ENCODE results near the gene LAMC3.

Gene LAMC3

DNA sequence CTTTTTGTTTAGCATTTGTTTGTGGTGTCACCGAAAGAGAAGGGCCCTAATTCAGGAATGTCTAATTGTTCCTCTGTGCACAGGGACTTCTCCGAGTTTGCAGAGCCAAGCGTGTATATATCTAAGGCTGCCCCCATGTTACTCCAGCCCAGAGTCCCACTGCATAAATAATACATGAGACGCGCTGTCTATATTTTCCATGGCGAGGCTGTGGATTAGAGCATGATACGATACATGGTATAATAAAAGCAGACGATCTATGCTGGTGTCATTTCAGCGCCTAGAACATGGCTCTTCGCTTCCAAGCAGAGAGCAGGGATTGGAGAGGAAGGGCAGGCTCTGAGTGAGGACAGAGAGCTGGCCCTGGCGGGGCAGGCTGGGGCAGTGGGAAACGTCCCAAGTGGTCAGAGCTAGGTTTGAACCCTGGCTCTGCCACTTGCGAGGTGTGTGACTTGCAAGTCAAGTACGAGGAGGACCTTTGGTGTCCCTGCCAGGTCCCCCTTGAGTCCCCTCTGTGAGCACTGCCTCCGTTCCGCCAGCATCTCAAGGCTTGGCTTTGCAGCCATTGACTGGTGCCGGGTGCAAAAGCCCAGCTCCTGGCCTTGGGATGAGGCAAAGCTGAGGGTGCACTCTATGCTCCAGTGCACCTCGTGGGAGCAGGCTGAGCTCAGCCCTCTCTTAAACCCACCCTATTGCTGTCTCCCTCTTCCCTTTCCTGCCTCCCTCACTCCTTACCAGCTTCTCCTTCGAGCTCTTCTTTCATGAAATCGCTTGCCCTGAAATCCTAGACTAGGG, 29.2 kb upstream of the LAMC3 start:
- no peak for FAIRE-seq

DNA sequence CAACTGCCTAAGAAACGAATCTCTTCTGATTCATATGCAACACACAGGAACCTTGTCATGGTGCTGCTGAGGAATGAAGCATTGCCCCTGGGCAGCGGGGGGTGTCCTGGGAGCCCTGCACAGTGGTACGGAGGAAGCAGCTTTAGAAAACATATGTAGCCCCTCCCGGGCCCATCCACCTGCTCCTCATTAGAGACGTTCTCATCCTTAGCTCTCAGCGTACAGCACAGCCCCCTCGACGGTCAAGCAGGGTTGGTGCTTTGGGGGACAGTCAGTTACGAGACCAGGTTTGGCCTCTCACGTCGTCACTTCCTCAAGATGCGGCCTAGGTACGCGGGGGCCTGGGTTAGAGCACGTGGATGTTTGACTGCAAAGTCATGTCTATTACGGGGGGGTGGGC, 28.4 kb upstream of the LAMC3 start:
- no peak for FAIRE-seq

DNA sequence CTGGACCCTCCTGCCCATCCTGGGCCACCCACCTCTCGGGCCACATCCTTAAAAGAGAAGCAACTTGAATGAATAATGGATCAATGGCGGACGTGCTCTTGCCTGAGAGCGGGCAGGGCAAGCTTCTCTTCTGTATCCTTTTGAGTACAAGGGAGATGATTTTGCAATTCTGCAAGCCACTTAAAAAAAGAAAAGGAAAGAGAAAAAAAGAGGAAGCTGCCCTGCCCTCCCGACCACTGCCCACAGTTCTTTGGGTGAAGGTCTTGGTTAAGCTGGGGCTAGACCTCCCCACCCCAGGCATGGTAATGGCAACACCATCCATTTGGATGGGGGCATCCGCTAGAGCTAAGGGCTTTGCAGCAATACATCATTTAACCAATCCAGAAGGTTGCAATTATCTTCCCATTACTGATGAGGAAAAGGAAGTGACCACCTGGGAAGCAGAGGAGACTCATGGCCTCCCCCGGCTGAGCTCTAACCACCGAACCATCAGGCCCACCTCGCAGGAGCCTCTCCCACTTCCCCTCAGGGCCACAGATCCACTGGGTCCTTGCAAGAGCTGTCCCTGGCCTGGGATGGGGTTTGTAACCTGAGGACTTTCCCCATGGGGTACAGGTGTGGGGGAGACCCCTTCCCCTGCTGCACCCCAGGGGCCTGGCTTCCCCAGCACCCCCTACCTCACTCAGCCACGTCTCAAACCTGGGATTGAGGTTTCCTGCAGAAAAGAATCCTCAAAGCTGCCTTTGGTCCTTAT, 27.8 kb upstream of the LAMC3 start:
- FAIRE-seq: no peak

DNA sequence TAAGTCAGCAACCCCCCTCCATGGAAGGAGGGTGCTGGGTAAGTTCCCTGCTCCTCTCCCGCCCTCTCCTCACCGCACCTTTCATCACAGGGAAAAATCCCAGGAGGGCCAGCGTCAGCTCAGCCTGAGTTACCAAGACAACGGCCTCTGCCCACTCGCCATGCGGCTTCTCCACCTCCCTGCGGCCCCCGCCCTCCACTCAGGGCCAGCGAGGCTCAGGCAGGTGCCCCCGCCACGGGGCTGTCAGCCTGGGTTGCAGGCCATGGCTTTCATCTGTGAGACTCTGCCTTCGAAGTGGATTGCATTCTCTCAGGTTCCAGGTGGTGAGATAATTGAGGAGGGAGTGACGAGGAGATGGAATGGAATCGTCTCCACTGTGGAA, 27.2 kb upstream of the LAMC3 start:
- FAIRE-seq: no peak

DNA sequence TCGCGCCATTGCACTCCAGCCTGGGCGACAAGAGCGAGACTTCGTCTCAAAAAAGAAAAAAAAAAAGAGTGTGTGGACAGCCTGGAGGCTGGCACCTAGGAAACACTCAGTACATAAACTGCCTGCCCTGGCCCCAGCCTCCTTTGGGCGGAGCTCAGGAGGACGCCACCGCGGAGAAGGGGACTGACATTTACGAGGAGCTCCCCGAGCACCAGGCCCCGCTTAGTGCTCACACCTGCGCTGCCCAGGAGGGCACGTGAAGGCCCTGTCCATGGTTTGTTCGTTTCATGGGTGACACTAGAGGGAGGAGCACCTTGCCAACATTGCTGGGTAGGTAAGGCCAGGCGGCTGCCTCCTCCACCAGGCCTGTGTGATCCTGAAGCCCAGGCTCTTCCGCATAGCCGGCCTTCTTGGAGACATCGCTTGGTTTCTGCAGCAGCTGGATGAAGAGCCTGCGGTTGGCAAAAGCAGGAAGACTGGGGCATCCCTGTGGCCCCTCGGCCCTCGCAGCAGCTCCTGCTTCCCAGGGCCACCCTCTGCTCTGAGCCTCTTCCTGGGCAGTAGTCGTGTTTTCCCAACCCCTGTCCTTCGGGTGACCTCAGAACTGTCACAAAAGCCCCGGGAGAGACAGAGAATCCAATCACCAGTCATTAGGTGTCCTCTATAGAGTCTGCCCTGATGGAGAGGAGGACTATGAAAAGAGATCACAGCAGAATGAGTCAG, 26.2 kb upstream of the LAMC3 start:
- no peak for FAIRE-seq

DNA sequence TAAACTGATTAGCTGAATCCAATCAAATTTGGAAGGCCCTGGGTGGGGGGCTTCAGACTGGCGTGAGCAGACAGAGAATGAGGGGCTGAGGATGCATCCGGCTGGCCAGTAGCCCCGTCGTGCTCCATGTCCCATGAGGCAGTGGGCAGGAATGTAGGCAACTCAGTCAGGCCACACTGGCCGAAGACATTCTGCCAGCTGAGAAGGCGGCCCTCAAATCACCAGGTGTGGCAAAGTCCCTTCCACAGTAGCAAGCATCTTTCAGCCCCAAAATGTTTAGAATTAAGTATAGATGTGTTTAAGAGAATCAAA, 25.7 kb upstream of the LAMC3 start:
- no peak for FAIRE-seq

DNA sequence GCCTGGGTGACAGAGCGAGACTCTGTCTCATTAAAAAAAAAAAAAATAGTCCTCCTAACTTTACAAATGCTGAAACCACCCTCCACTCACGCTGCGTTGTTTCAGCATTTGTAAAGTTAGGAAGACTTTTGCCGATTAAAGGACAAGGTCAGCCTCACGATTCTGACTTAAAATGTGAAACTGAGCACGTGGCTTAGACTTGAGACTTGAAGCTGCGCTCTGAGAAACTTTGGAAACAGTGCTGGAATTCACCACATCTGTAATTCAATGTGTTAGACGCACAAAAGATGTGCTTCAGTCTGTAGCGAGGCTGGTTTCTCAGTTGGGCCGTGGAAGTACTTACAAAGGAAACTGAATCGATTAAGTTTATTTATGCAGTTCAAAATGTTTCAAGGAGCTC, 25.0 kb upstream of the LAMC3 start:
- FAIRE-seq: no peak

DNA sequence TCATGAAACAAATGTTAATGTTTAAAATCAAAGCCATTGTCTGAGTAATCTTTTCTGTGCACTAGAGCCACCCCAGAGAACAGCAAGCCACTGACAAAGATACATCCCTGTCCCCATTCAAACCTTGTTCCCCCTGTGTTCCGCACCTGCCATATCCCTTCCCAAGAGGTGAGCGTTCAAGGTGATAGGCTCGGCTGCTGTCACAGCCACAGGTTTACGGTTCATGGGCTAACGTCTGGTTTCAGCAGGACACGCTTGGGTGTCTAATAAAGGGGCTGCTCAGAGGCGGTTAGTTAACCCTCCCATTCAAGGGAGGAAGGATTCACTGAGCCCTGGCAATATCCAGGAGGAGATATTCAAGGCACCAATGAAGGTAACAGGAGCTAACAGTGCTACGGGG, 24.5 kb upstream of the LAMC3 start:
- no peak for FAIRE-seq

DNA sequence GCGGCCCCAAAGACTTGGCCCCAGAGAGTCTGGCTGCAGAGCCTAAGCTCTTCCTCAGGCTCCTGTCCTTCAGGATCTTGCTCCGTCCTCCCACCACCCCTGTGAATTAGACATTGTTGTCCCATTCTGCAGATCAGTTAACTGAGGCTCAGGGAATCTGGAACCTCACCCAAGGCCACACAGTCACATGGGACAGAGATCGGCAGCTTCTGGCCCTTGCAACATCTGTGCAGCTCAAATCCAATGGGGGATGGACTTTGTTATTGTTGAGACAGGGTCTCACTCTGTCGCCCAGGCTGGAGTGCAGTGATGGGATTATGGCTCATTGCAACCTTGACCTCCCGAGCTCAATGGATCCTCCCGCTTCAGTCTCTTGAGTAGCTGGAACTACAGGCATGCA, 23.9 kb upstream of the LAMC3 start:
- no peak for FAIRE-seq

DNA sequence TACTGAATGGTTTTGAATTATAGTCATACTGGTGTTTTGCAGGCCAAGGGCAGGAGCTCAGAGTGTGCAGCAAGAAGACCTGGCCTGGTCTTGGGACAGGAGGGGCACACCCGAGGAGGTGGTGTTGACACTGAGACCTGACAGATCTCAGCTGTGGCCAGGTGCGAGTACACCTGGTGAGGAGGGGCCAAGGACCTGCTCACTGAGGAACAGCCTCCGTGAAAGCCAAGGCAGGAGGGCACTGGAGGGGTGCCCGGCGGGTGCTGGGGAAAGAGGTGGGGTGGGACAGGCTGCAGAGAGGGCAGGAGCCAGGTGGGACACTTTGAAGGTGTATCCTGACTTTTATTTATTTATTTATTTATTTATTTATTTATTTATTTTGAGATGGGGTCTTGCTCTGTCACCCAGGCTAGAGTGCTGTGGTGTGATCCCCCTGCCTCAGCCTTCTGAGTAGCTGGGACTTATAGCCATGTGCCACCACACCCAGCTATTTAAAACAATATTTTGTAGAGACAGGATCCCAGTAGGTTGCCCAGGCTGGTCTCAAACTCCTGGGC, 23.3 kb upstream of the LAMC3 start:
- no peak for FAIRE-seq

DNA sequence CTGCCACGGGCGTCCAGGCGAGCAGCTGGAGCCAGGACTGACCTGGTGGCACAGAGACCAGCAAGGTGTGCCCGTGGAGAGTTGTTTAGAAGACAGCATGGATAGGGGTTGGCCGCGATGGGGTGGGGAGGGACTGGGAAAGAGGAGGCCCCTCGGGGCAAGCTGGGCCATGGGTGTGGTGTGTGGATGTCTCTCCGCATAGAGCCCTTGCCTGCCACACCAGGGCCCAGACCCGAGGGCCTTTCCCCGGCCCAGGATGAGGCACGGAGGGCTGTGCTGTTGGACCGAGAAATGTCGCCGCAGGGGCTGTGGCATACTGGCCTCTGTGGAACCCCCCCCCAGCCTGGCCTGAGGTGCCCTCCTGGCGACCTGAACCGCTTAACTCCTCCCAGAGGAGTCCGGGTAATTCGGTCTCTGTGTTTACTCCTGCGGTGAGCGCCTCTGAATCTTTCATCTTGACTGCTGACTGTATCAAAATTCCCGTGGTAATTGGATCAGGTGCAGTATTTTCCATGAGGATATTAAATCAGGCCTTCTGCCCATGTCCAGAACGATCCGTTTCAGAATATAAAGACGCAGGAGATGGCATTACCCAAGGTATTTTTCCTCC, 22.5 kb upstream of the LAMC3 start:
- FAIRE-seq: no peak

DNA sequence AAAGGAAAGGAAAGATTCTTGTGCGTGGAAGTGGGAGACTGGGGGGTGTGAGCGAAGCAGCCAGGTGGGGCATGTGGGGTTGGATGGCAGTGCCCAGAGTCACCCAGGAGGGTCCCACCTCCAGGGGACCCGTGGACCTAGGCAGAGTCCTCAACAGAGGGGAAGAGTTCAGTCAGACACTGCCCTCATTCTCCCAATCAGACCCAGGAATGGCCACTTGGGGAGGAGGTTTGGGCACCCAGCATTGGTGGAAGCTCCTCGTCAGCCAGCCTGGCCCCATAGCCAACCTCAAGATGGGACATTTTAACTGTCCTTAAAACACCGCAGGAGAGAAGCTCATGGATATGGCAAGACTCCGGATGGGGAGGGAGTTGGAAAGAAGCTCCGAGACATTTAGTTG, 21.9 kb upstream of the LAMC3 start:
- FAIRE-seq: no peak

DNA sequence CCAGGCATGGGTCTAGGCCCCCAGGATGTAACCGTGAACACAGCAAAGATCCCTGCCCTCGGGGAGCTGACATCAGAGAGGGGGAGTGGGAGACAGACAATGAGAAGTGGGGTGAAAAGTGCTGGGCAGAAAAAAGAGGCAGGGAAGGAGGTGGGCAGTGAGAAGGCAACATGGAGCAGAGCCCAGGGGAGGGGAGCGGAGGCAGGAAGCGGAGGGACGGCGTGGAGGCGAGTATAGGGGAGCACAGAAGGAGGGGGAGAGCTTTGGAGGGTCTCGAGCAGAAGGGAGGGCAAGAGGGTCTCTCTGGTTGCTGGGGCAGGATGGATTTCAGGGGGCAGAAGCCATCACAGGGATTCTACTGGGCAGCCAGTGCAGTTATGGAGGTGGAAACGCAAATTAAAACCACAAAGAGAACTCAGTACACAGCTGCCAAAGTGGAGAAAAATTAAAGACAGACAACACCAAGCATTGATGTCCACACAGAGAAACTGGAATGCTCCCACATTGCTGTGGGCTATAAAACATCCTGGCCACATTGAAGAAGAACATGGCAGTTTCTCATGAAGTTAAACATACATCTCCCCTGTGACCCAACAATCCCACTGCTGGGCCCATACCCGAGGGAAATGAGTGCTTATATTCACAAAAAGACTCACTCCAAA, 21.1 kb upstream of the LAMC3 start:
- FAIRE-seq: no peak

DNA sequence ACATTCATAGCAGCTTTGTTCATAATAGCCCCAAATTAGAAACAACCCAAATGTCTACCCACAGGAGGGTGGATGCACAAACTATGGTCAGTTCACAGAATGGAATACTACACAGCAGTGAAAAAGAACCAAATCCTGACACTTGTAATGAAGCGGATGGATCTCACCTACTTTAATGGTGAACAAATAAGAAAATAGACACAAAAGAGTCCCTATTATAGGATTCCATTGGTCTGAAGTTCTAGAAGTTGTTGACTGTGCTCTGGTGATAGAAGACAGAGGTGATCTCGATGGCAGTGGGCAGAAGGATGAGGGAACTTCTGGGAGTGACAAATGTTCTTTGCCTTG, 20.6 kb upstream of the LAMC3 start:
- no peak for FAIRE-seq

DNA sequence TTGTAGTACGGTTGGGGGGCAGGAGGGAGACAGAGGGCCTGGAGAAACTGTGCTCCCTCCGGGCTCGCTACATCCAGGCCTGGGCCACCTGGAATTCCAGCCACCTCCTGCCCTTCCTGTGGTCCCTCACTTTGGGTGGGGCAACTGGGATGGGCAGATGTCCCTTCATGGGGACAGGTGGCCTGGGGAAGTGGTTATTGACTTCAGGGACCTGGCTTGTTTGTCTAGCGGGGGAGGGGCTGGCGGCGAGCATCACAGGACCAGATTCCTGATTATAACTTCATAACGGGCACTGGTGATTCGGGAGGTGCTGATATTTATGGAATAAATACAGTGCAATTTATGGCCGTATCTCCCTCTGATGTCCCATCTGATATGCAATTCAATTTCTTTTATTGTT, 20.1 kb upstream of the LAMC3 start:
- FAIRE-seq: no peak

DNA sequence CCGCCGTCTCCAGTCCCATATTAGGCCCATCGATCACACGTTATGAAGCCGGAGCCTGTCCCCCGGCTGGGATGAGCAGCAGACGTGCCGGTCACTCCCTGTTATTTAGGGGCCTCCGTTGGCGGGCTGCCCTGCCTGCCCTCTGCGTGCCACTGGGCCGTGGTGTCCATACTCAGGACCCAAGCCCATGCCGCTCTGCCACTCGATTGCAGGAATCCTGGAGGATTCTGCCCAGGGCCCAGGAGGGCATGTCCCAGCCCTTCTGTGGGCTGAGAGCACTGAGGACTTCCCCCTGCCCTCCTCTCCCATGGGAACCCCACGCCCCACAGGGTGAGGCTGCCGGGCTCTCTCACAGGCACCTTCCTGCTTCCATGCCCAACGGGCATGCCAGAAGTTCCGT, 19.6 kb upstream of the LAMC3 start:
- no peak for FAIRE-seq

DNA sequence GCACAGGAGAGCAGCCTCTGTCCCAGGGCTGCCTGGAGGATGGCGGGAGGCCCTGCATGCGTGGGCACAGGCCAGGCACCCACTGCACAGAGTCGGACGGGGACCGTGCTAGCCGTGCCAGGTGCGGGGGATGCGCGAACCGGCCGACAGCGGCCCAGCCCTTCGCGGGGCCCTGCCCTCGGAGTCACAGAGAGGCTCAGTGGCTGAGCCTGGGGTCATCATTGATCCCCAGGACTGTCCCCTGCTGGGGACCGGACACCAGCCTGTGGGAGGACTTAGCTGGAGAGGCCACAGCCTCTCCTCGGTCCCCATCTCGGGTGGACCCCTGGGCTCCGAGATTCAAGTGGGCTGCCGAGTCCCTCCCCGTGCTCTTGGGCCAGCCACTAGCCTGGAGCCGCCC, 19.1 kb upstream of the LAMC3 start:
- no peak for FAIRE-seq

DNA sequence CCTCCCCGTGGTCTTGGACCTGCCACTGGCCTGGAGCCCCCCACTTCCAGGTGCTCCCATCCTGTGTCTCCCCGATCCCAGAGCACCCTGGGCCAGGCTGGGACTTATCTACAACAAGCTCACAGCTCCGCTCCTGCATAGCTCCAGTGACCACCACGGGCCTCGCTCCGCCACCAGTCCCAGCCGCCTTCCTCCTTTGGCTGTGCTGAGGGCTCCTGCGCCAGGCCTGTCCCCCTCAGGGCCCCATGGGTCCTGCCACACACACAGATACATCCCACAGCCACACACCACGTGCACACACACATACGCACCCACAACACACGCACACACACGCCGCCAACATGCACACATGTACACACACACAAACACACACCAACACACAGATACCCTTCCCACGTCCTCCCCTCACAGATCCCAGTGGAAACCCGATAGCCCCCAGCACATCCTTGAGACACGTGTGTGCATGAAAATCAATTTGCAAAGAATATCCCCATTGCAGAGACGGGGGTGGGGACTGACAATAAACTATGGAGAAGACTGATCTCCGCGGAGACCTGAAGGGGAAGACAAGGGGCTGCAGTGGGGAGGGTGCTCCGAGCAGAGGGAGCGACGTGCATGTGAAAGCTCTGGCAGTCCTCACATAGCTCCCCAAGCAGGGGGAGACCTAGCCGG, 18.5 kb upstream of the LAMC3 start:
- no peak for FAIRE-seq

DNA sequence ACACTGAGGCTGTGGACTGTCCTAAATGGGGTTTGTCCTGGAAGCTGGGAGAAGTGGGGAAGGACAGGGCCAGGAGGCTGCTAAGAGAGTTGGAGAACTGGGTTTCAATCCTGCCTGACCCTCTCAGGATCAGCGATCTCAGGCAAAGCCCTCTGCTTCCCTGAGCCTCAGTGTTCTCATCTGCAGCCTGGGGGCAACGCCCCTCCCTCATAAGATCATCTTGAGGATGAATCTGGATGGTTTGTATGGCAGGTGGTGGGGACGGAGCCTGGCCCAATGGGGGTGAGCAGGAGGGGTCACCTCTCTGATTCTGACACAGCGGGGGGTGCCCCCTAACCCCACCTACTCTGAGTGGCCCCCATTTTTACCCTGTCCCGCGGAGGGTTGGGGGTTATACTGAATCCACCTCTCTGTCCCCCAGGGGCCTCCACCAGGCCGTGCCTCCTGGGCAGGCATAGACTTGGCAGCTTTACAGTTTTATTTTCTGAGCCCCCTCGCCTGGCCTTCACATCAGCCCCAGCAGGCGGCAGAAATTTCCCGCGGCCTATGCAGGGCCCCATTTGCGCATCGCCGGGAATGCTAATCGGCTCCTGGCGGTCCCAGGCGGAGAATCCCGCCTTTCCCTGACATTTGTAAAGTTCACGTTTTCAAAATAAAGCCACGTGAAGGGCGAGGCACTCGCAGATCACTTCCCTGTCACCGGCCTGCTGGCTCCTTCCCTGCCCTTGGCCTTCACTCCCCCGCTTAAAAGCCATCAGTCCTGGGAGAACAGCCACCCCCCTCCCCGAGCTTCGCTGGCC, 17.8 kb upstream of the LAMC3 start:
- no peak for FAIRE-seq

DNA sequence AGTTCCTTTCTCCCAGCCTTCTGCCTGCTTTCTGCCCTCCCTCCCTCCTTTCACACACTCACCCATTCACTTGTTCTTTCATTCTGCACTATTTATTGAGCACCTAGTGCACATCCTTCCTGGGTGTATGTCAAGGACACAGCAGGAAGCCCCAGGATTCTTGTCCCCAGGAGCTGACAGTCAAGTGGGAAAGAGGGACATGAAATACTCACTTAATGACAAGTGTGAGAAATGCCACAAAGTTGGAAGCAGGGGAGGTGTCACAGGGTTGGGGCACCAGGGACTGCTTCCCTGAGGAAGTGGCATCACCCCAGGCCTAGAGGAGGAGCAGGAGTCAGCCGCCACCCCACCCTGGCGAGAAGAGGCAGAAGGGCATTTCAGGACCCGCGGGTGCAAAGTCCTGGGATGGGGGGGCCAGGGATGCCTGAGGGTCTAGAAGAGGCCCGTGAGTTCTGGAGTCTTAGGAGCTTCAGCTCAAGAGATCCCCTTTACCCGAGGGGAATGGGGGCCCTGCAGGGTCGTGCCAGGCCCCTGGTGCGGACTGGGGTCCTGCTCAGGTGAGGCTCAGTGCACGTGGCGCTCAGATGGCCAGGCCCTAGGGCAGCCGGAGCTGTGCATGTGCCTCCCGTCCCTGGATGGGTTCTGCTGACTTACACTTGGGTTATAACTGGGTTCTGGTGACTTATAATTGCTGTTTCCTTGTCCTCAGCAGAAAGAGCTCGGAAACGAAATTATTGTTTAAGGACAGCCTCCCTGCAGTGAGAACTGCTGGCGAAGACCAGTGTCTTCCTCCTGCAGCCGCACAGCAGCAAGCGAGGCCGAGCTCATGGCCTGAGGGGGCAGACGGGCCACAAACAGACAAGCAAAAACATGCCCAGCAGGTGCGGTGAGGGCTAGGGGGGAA, 16.9 kb upstream of the LAMC3 start:
- no peak for FAIRE-seq

Data from endometrium (tissue), 2 donors.